K562 (cell line): Measurements from ENCODE around the gene NAA38. TPM values are rescaled to one million over a fixed set of nuclear protein-coding genes. Genes with fewer than 3 reads are reported as not detected.
A peak's percentile ranks its signal among the peaks of the same experiment; 100 is the strongest.

Source experiments
- AFF1 ChIP-seq, 2 experiments: fragments of 450-650 bp; IDR thresholded peaks; 2 replicates each; pipeline ENCODE4 v1.6.1; 2018; ENCODE audit warnings: mild to moderate bottlenecking in 2 of 2, low read depth in 1 of 2; ENCODE audit not compliant: partially characterized antibody in 2 of 2
- BRF1 ChIP-seq: IDR thresholded peaks from 3 replicates; pipeline ENCODE4 v1.6.1; 2011; ENCODE audit warnings: borderline replicate concordance, mild to moderate bottlenecking; ENCODE audit not compliant: insufficient read length; ENCODE audit errors: extremely low read depth
- CBX3 ChIP-seq, 2 experiments: IDR thresholded peaks; 1 replicate in 1 of 2; 2 replicates in 1 of 2; pipeline ENCODE4 v1.6.1; 2012; ENCODE audit warnings: inconsistent platforms in 2 of 2, low read length in 2 of 2, borderline replicate concordance in 1 of 2, control low read depth in 1 of 2
- MLLT1 ChIP-seq, 2 experiments: fragments of 450-650 bp; IDR thresholded peaks; 2 replicates each; pipeline ENCODE4 v1.6.1; 2016
- SAFB2 ChIP-seq: fragments of 200-400 bp; formaldehyde crosslinking; IDR thresholded peaks from 2 replicates; pipeline ENCODE4 v1.6.1; 2018; ENCODE audit warnings: borderline replicate concordance, low read length, low read depth, moderate library complexity; ENCODE audit not compliant: severe bottlenecking
- SMC3 ChIP-seq: conservative IDR thresholded peaks from 2 replicates; pipeline ENCODE4 v1.6.1; 2011; ENCODE audit warnings: low read depth, low read length, improper control_type of control experiment; ENCODE audit not compliant: insufficient read depth
- ZNF318 ChIP-seq, 2 experiments: fragments of 450-650 bp; IDR thresholded peaks; 2 replicates each; pipeline ENCODE4 v1.6.1; 2016; ENCODE audit warnings: mild to moderate bottlenecking in 2 of 2, borderline replicate concordance in 1 of 2, low read depth in 1 of 2, moderate library complexity in 1 of 2
- polyA plus RNA-seq, 8 experiments: library from polyadenylated mRNA; depleted of rRNA in 4 of 8; stranded (reverse) in 5 of 8; unstranded in 3 of 8; fragments of >200 nt; fragmentation: Nextera tagmentation in 2 of 8; fragmentation: Illumina TruSeq in 1 of 8; extraction: Ambion mirVana in 2 of 8; extraction: Trizol in 1 of 8; gene quantifications; 2 replicates each; pipeline versions ENCODE4 v1.2.1 to v1.2.3, GENCODE V29; 2011 to 2014; ENCODE audit warnings: inconsistent platforms in 1 of 8, missing spikeins in 1 of 8
- total RNA-seq, 7 experiments: library from RNA; depleted of rRNA in 6 of 7; stranded (reverse); fragments of >200 nt in 6 of 7; fragmentation: Illumina TruSeq in 2 of 7; extraction: Trizol in 2 of 7; gene quantifications; 2 replicates each; pipeline versions ENCODE4 v1.2.1 to v1.2.3, GENCODE V29; 2011 to 2021; ENCODE audit warnings: low replicate concordance in 1 of 7

NAA38 gene
- total and polyA plus RNA-seq, 9 of the 15 experiments (the other 6 are each of a cell fraction or from before 2014, with no cell fraction given), result 16.4 to 99.8 (median 57.3) TPM

GRCh38 chr17:7856811-7857712 is at the start of gene NAA38 (continued):
- no peak for TF ChIP-seq ZNF318 (IDR thresholded peaks at IDR 0.05; ENCODE audit: borderline replicate concordance in 1 of 2, low read depth in 1 of 2)
- no peak for TF ChIP-seq SAFB2
- no peak for TF ChIP-seq BRF1
- TF ChIP-seq MLLT1 (IDR thresholded peaks at IDR 0.05), result 0 out of 4 replicates have a peak, but pooled peaks of 1 of the 2 experiments have one; percentile 22
- peak in 1 of 2 experiments; percentile 96 for TF ChIP-seq AFF1 (IDR thresholded peaks at IDR 0.05; ENCODE audit: low read depth in 1 of 2, partially characterized antibody in 2 of 2)
- 0 out of 2 replicates have a peak, but pooled peaks have one; percentile 4 for TF ChIP-seq SMC3
- no peak; a peak in 1 of 3 replicates for TF ChIP-seq CBX3 (IDR thresholded peaks at IDR 0.05; ENCODE audit: borderline replicate concordance in 1 of 2, low read length in 2 of 2)
